A673 (cell line): Measurements from ENCODE around the gene FBP2. TPM values are rescaled to one million over a fixed set of nuclear protein-coding genes. Genes with fewer than 3 reads are reported as not detected.

Source experiments
- BruUV-seq: library from RNA; stranded (reverse); fragments of 400-500 nt; replicated peaks from 2 replicates; lab custom pipeline; 2021; lab: Mats Ljungman, UMichigan
- CTCF ChIA-PET: fragments of 300-600 bp; sonication (Branson Sonifier 250); formaldehyde crosslinking; loops from one replicate; lab custom pipeline; 2022; ENCODE audit warnings: antibody characterized with exemption; lab: Charles Lee
- POLR2A ChIA-PET: fragments of 300-600 bp; sonication (Branson Sonifier 250); formaldehyde crosslinking; loops from one replicate; lab custom pipeline; 2022; ENCODE audit warnings: antibody characterized with exemption; ENCODE audit not compliant: low non-redundant PET; lab: Charles Lee
- DNase-seq: peaks from one replicate; pipeline ENCODE4 v3.0.0-alpha.2; 2015; ENCODE audit warnings: low spot score
- H3K27ac ChIP-seq: fragments of 200-600 bp; sonication (generic); 2 replicates; pipeline ENCODE4 v1.5.1; 2016; ENCODE audit warnings: mixed run types, low read depth, mild to moderate bottlenecking, mixed read lengths, antibody characterized with exemption, low read length; ENCODE audit not compliant: poor library complexity, severe bottlenecking
- H3K27me3 ChIP-seq: fragments of 200-600 bp; sonication (generic); replicated peaks from 2 replicates; pipeline ENCODE4 v1.6.1; 2017; ENCODE audit warnings: mixed run types, low read depth, mild to moderate bottlenecking, mixed read lengths, antibody characterized with exemption, low read length; ENCODE audit not compliant: insufficient read depth, poor library complexity
- H3K36me3 ChIP-seq: fragments of 200-600 bp; sonication (generic); 2 replicates; pipeline ENCODE4 v1.6.1; 2016; ENCODE audit warnings: mixed run types, mild to moderate bottlenecking, mixed read lengths, antibody characterized with exemption, low read length; ENCODE audit not compliant: insufficient read depth, poor library complexity, severe bottlenecking
- H3K4me1 ChIP-seq: fragments of 200-600 bp; sonication (generic); 2 replicates; pipeline ENCODE4 v1.6.1; 2017; ENCODE audit warnings: mixed run types, mild to moderate bottlenecking, mixed read lengths, antibody characterized with exemption, low read length; ENCODE audit not compliant: insufficient read depth, poor library complexity, severe bottlenecking
- H3K4me3 ChIP-seq: fragments of 200-600 bp; sonication (generic); 2 replicates; pipeline ENCODE4 v1.5.1; 2016; ENCODE audit warnings: low read depth, mixed run types, mild to moderate bottlenecking, mixed read lengths, low read length; ENCODE audit not compliant: poor library complexity, severe bottlenecking
- H3K9me3 ChIP-seq: fragments of 200-600 bp; sonication (generic); 2 replicates; pipeline ENCODE4 v1.6.1; 2016; ENCODE audit warnings: mixed run types, low read depth, mild to moderate bottlenecking, mixed read lengths, antibody characterized with exemption, low read length; ENCODE audit not compliant: poor library complexity, severe bottlenecking
- EZH2 ChIP-seq: fragments of 200-600 bp; sonication (generic); IDR thresholded peaks from 2 replicates; pipeline ENCODE4 v1.6.1; 2017; ENCODE audit warnings: borderline replicate concordance, low read depth, mild to moderate bottlenecking, mixed read lengths, antibody characterized with exemption, low read length; ENCODE audit not compliant: poor library complexity, severe bottlenecking
- intact Hi-C: fragments of 100-400 bp; cut with micrococcal nuclease; formaldehyde crosslinking; loops from one replicate; pipeline ENCODE4 v1.10.0; 2022; ENCODE audit not compliant: unreplicated experiment
- total RNA-seq: library from RNA; stranded (reverse); gene quantifications from 2 replicates; pipeline ENCODE4 v1.2.3, GENCODE V29; 2021
- TF ChIP-seq, protein P1 (sequence below): fragments of 300-800, 200-600 bp; sonication (generic); conservative IDR thresholded peaks from 2 replicates; pipeline ENCODE4 v1.5.1; 2017; ENCODE audit warnings: low read depth, mild to moderate bottlenecking, antibody characterized with exemption, low read length, moderate library complexity, mixed read lengths

FBP2 gene
- total RNA-seq, 1 experiment from 2014 or later: 0.21 TPM

DNA sequence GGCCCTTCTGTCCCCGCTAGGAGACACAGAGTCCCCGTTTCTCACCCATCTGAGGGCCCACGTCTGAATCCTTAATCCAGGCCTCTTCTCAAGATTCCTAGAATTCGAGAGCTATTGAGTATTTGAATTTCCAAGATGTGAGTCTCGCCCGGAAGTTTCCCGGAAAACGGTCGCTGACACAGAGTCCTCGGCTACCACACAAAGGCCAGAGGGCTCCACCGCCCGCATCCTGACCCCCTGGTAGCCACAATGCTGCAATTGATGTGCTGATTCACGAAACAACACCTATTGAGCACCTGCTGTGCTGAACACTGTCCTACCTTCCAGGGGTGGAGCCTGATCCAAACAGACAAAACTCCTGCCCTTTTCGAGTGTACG is 46.4 kb upstream of the FBP2 start:
- CTCF ChIA-PET: interaction anchor here (0.7 kb wide), 1 partner anchor 488 kb away, joined by 13 read pairs; no protein-coding TSS in a partner anchor
- Histone ChIP-seq H3K4me3 (no peak overlapping the region), H3K36me3 (no peaks in the 10 kb centered on the region), H3K9me3 (no peaks in the 10 kb centered on the region), H3K27me3 (peaks cover 36% of the 10 kb centered on the region), H3K4me1 (no peaks in the 10 kb centered on the region), H3K27ac (no peak overlapping the region)
- DNase-seq: no peak
- POLR2A ChIA-PET: interaction anchor here (0.7 kb wide), 1 partner anchor 33 kb away, joined by 5 read pairs; no protein-coding TSS in a partner anchor
- no TSS peak for BruUV-seq
- no peak for TF ChIP-seq EZH2
- TF ChIP-seq, protein P1, sequence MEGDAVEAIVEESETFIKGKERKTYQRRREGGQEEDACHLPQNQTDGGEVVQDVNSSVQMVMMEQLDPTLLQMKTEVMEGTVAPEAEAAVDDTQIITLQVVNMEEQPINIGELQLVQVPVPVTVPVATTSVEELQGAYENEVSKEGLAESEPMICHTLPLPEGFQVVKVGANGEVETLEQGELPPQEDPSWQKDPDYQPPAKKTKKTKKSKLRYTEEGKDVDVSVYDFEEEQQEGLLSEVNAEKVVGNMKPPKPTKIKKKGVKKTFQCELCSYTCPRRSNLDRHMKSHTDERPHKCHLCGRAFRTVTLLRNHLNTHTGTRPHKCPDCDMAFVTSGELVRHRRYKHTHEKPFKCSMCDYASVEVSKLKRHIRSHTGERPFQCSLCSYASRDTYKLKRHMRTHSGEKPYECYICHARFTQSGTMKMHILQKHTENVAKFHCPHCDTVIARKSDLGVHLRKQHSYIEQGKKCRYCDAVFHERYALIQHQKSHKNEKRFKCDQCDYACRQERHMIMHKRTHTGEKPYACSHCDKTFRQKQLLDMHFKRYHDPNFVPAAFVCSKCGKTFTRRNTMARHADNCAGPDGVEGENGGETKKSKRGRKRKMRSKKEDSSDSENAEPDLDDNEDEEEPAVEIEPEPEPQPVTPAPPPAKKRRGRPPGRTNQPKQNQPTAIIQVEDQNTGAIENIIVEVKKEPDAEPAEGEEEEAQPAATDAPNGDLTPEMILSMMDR: no peak
- intact Hi-C loops: no loop called here

DNA sequence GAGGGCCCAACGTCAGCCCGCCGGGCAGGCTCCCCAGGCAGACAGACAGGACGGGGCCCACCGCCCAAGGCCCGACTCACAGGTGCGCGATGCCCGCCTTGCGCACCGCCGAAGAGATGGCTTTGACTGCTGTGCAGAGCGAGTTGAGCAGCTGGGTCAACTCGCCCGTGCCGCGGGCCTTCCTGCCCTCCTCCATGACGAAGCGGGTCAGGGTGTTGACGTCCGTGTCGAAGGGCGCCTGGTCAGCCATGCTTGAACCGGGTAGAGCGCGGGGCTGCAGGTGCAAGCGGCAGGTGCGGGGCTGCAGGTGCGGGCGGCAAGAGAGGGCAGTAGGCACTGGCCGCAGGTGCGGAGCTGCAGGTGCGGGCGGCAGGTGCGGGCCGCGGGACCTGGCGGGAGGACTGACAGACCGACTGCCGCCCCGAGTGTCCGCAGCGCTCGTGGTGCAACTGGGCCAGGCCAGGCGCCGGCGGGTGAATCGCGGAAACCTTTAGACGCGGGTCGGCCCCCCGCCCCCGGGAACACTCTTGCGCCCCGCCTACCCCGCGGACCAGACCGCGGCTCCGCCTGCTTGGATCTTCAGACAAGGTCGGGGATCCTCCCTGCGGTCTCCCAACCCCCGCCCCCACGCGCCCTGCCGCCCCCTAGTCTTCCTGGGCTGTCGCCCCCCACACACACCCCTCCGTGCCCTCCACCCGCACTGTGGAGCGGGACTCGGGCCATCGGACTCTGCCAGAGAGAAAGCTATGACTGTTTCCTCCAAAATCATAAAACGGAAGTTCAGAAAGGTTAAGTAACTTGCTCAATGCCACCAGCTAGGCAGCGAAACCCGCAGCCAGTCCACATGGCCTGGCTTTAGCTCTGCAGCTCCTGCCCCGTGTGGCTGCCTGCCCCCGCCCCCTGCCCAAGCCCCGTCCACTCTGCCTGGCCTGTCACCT is 45.7 kb upstream of the FBP2 start, which contains the start of gene FBP1:
TSS of gene FBP1 (minus strand) at position 458 of the 938 bp plus-strand sequence. CDS start at position 250, 208 bp downstream.
- Histone ChIP-seq H3K27ac (no peak within 1 kb of the TSS), H3K4me3 (peak within 1 kb of the TSS; percentile 30), H3K9me3 (no peaks in the 10 kb centered on the region), H3K36me3 (no peaks in the 10 kb centered on the region), H3K27me3 (peaks cover 36% of the 10 kb centered on the region), H3K4me1 (no peaks in the 10 kb centered on the region)
- no peak for DNase-seq
- intact Hi-C loops: no loop called here
- no TSS peak for BruUV-seq
- ChIA-PET CTCF (interaction anchor here (0.7 kb wide), 1 partner anchor 489 kb away, joined by 13 read pairs; no protein-coding TSS in a partner anchor), POLR2A (interaction anchor here (0.7 kb wide), 1 partner anchor 34 kb away, joined by 5 read pairs; no protein-coding TSS in a partner anchor)
- TF ChIP-seq EZH2: no peak
- TF ChIP-seq, protein P1: no peak

DNA sequence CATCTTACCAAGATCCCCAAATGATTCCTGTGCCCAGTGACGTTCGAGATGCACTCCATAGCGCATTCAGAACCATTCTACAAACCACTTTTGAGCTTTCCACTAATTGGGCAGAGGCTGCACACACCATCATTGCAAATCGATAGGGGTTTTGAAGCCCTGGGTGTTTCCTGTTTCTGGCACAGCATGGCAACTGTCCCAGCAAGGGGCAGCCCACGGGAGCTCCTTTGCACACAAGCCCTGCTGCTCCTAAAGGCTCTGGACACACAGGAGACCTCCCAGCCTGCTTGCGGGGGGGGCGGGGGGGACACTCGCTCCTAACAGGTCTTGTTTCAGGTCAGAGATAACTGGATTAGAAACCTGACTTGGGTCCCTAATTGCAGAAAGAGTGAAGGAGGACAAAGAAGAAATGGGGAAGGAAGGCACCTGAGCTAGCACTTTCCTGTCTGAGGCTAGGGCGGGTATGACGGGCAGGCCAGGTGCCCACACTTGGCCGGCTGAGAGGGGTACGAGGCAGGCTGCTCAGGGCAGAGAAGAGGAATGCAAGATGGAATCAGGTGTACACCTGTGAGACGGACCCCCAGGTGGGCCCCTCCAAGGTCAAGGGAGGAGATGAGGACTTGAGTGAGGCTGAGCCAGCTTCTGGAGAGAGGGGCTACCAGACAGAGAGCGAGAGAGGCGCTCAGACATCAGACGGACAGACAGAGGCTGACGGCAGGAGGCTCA is 44.9 kb upstream of the FBP2 start:
- no peak for TF ChIP-seq EZH2
- TF ChIP-seq, protein P1: no peak
- H3K36me3 ChIP-seq: no peaks in the 10 kb centered on the region
- peaks cover 36% of the 10 kb centered on the region for H3K27me3 ChIP-seq
- no peak overlapping the region for H3K27ac ChIP-seq
- BruUV-seq: no TSS peak
- ChIA-PET POLR2A (no interaction called here), CTCF (no interaction called here)
- no peaks in the 10 kb centered on the region for H3K9me3 ChIP-seq
- H3K4me3 ChIP-seq: peak overlapping the region; percentile 30
- intact Hi-C loops: no loop called here
- DNase-seq: no peak
- H3K4me1 ChIP-seq: no peaks in the 10 kb centered on the region
